Pancreas (tissue), 10 donors: ENCODE results near the gene IRF1. TPM values are rescaled to one million over a fixed set of nuclear protein-coding genes. Genes with fewer than 3 reads are reported as not detected.

Experiments
- ATAC-seq, 4 donors: fragments of 200-7000 bp; cut with Tn5 transposase; one replicate each; pipeline versions ENCODE4 v1.8.0 to v1.9.1; 2020; ENCODE audit warnings: mild to moderate bottlenecking in 4 of 4, moderate library complexity in 4 of 4
- DNase-seq, 6 donors: peaks; one replicate each; pipeline ENCODE4 v3.0.0-alpha.2; 2020
- FAIRE-seq: peaks from 2 replicates; lab custom pipeline; 2012; peaks lifted over from hg19 to GRCh38; lab: Jason Lieb, UNC
- H3K27ac ChIP-seq, 4 donors: fragments of 200-600 bp; sonication (generic); 1 replicate in 3 of 4; 2 replicates in 1 of 4; pipeline versions ENCODE4 v1.5.0 to v1.8.0; 2020
- H3K27me3 ChIP-seq, 4 donors: fragments of 200-600 bp; one replicate each; pipeline ENCODE4 v1.8.0; 2021
- H3K36me3 ChIP-seq, 3 donors: fragments of 200-600 bp; sonication (generic) in 1 of 3; one replicate each; pipeline versions ENCODE4 v1.5.0 to v1.8.0; 2020 to 2021
- H3K4me1 ChIP-seq, 3 donors: fragments of 200-600 bp; one replicate each; pipeline ENCODE4 v1.8.0; 2021
- H3K4me3 ChIP-seq, 4 donors: fragments of 200-600 bp; sonication (generic) in 2 of 4; one replicate each; pipeline versions ENCODE4 v1.5.0 to v1.8.0; 2020 to 2021
- H3K9me3 ChIP-seq, 4 donors: fragments of 200-600 bp; one replicate each; pipeline ENCODE4 v1.8.0; 2021
- WGBS, 2 donors: extraction: QIAGEN DNeasy Blood & Tissue Kit; methylation state at CpG; one replicate each; pipeline ENCODE4 v1.1.7; 2013; 5-methylcytosine and 5-hydroxymethylcytosine counted together
- intact Hi-C, 3 donors: fragments of 100-400 bp; cut with DNase I; formaldehyde crosslinking; loops; one replicate each; pipeline versions ENCODE4 v1.11.1 to v1.14.2; 2022
- polyA plus RNA-seq, 2 donors: library from polyadenylated mRNA; stranded (reverse); fragments of 200-250 nt; gene quantifications; one replicate each; pipeline ENCODE4 v1.2.3, GENCODE V29; 2013
- total RNA-seq, 6 donors: library from RNA; stranded (reverse); fragmentation: NEBNext Ultra II Directional in 4 of 6; extraction: Animal tissue kit (Norgen Biotek cat#: 25700) in 4 of 6; gene quantifications; one replicate each; pipeline versions ENCODE4 v1.2.1 to v1.2.4, GENCODE V29; 2021 to 2023
- TF ChIP-seq, protein P1 (sequence below), 4 donors: fragments of 200-600 bp; sonication (generic) in 3 of 4; IDR thresholded peaks; one replicate each; pipeline versions ENCODE4 v1.5.0 to v1.8.0; 2021; ENCODE audit warnings: antibody characterized with exemption in 4 of 4
- donor health status: healthy with polysubstance abuse.
- donor health status: DM: no; HTN: no; CAD: no; lungs with moderate emphysema.
- donor health status: DM: no; HTN: no; CAD: no.
- donor health status: control.
- donor health status: control.
- donor health status: Bipolar disorder and iron deficiency.
- donor health status: DM: yes; HTN: yes; CAD: no.
- donor health status: DM: no; HTN: no; CAD: no.
- donor health status: DM: no; HTN: no; CAD: no.
- donor health status: DM: yes; HTN: yes; CAD: no.

IRF1 gene
- total and polyA plus RNA-seq, 8 donors: 7.0 to 30.8 (median 11.1) TPM

DNA sequence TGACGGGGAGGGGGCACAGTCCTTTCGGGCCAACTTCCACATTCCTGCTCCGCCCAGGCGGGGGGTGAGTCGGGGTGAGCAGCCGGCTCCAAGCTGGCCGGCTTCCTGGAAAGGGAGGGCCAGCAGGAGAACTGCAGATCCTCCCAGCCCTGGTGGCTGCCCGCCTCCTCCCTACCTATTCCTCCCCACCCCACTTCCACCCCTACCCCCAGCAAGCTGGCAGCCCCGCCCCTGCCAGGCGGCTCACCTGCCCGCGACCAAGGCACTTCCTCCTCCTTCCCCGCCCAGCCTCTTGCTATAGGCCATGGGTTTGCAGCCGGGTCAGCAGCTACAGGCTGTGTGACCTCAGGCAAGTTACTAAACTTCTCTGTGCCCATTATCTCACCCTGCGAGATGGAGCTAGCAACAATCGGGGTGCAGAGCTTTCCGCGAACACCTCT, 5.6 kb upstream of the IRF1 start:
- Histone ChIP-seq H3K4me1 (peaks cover 10 to 51% (median 11%) of the 10 kb centered on the region in 3 donors), H3K4me3 (peak overlapping the region; percentile 53 to 82 (median 72)), H3K9me3 (no peaks in the 10 kb centered on the region), H3K36me3 (no peaks in the 10 kb centered on the region), H3K27ac (peak overlapping the region; percentile 66 to 97 (median 96)), H3K27me3 (no peaks in the 10 kb centered on the region)
- TF ChIP-seq, protein P1, sequence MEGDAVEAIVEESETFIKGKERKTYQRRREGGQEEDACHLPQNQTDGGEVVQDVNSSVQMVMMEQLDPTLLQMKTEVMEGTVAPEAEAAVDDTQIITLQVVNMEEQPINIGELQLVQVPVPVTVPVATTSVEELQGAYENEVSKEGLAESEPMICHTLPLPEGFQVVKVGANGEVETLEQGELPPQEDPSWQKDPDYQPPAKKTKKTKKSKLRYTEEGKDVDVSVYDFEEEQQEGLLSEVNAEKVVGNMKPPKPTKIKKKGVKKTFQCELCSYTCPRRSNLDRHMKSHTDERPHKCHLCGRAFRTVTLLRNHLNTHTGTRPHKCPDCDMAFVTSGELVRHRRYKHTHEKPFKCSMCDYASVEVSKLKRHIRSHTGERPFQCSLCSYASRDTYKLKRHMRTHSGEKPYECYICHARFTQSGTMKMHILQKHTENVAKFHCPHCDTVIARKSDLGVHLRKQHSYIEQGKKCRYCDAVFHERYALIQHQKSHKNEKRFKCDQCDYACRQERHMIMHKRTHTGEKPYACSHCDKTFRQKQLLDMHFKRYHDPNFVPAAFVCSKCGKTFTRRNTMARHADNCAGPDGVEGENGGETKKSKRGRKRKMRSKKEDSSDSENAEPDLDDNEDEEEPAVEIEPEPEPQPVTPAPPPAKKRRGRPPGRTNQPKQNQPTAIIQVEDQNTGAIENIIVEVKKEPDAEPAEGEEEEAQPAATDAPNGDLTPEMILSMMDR (IDR thresholded peaks at IDR 0.05): no peak
- intact Hi-C loops: no loop called here
- DNase-seq: peak; percentile 92 to 99 (median 98)
- FAIRE-seq: no peak
- WGBS, 2 donors: 0% methylated on average over 15 to 18 of the region's 18 CpGs
- ATAC-seq: peak; percentile 78 to 86 (median 84)

DNA sequence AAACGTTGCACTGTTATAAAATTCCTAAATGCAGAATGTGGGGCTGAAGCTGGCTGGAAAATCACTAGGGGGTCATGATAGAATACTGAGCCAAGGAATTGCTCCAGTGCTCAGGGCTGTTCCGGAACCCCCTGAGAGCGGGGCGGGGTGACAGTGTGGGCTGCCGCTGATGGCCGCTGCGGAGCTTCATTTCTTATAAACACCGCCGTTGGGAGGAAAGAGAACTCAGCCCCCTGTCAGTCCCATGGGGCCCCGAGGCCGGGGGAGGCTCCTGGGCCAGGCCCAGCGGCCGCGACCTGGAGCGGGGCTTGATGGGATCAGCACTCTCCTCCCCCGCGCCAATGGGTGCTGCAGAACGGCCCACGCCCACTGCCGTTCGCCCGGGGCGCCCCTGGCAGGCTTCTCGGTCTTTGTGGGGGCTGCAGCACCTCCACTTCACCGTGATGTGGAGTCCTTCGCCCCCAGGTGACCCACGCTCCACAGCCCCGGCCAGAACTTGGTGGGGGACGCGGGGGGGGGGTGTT, 5.2 kb upstream of the IRF1 start:
- 0% methylated on average over 26 to 30 of the region's 30 CpGs for WGBS, 2 donors
- Histone ChIP-seq H3K4me1 (peaks cover 6 to 46% (median 10%) of the 10 kb centered on the region in 3 donors), H3K4me3 (peak overlapping the region; percentile 53 to 82 (median 72)), H3K27me3 (no peaks in the 10 kb centered on the region), H3K36me3 (no peaks in the 10 kb centered on the region), H3K9me3 (no peaks in the 10 kb centered on the region), H3K27ac (peak overlapping the region; percentile 66 to 97 (median 96))
- TF ChIP-seq, protein P1 (IDR thresholded peaks at IDR 0.05): no peak
- FAIRE-seq (no peak), DNase-seq (peak; percentile 80 to 90 (median 87)), ATAC-seq (peak; percentile 42 to 62 (median 62))
- intact Hi-C loops: no loop called here

GRCh38 chr5:132493821-132494220, 3.2 kb upstream of the IRF1 start:
- Histone ChIP-seq H3K27me3 (no peaks in the 10 kb centered on the region), H3K36me3 (no peaks in the 10 kb centered on the region), H3K4me3 (no peak overlapping the region), H3K9me3 (no peaks in the 10 kb centered on the region), H3K4me1 (peaks cover 0 to 37% (median 16%) of the 10 kb centered on the region in 3 donors), H3K27ac (no peak overlapping the region)
- ATAC-seq (no peak), FAIRE-seq (no peak), DNase-seq (no peak)
- intact Hi-C loops: no loop called here
- WGBS, 2 donors: 89 to 92% methylated on average over 2 of the region's 2 CpGs
- TF ChIP-seq, protein P1 (IDR thresholded peaks at IDR 0.05): no peak

DNA sequence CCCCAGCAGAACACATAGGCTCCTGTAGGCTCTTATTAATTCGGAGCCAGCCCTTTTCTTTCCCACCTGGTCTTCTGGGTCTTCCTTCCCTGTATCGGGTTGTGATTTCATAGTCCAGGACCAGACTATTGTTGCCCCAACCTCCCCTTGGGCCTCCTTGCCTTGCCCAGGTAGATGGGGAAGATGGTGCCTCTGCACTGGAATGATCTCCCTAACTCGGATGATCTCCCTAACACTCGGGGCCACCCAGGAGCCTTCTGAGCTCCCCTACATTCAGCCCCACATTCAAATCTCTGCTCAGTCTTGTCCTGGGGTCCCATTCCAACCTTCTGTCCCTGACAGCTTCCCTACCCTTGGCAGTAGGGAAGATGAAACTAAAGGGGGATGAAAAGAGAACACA, 2.7 kb upstream of the IRF1 start:
- ATAC-seq: no peak
- peaks cover 0 to 37% (median 22%) of the 10 kb centered on the region in 3 donors for H3K4me1 ChIP-seq

More for the DNA sequence above, 2.7 kb upstream of the IRF1 start:
- Histone ChIP-seq H3K27ac (no peak overlapping the region), H3K9me3 (no peaks in the 10 kb centered on the region), H3K4me3 (no peak overlapping the region), H3K27me3 (no peaks in the 10 kb centered on the region), H3K36me3 (no peaks in the 10 kb centered on the region)
- TF ChIP-seq, protein P1 (IDR thresholded peaks at IDR 0.05): no peak
- DNase-seq (peak in 1 of 6 donors; percentile 8), FAIRE-seq (no peak)
- intact Hi-C loops: no loop called here
- WGBS, 2 donors: 88 to 94% methylated on average over 4 of the region's 4 CpGs
